Dedifferentiated amniotic fluid mesenchymal stem cell (primary cell): ENCODE data around the gene LRRC42.

Experiments
- DNase-seq: peaks from one replicate; pipeline ENCODE4 v3.0.0-alpha.2; 2016; ENCODE audit errors: extremely low spot score

Gene LRRC42

GRCh38 chr1:53942127-53942957 lies 3.8 kb upstream of the LRRC42 start:
- no peak for DNase-seq

GRCh38 chr1:53943090-53943489 lies 3.1 kb upstream of the LRRC42 start:
- DNase-seq: no peak

GRCh38 chr1:53943490-53944043 lies 2.6 kb upstream of the LRRC42 start:
- DNase-seq: no peak

- DNase-seq: no peak
These were observed 1.5 kb upstream of the LRRC42 start for GRCh38 chr1:53944469-53945182.

GRCh38 chr1:53945183-53945432 lies 1.0 kb upstream of the LRRC42 start:
- DNase-seq: peak; percentile 21

GRCh38 chr1:53945433-53946251 lies 508 bp upstream of the LRRC42 start, which contains the start of gene IFT25:
Gene IFT25 (minus strand): TSS chr1:53945699. CDS start chr1:53940082, 5,617 bp downstream.
- DNase-seq: peak; percentile 94

- no peak for DNase-seq
These were observed 1.2 kb downstream of the LRRC42 start for GRCh38 chr1:53947172-53947907.

- DNase-seq: no peak
These were observed 2.1 kb downstream of the LRRC42 start for GRCh38 chr1:53948291-53948690.

- peak; percentile 28 for DNase-seq
These were observed 3.2 kb downstream of the LRRC42 start for GRCh38 chr1:53949023-53949990.

- DNase-seq: no peak
These were observed 5.5 kb downstream of the LRRC42 start for GRCh38 chr1:53951697-53952096.

GRCh38 chr1:53954128-53954527 lies 8.0 kb downstream of the LRRC42 start:
- DNase-seq: no peak

- no peak for DNase-seq
These were observed 10.4 kb downstream of the LRRC42 start for GRCh38 chr1:53956308-53957168.

- DNase-seq: no peak
These were observed 11.2 kb downstream of the LRRC42 start for GRCh38 chr1:53957194-53957818.

GRCh38 chr1:53959664-53960250 lies 13.6 kb downstream of the LRRC42 start:
- no peak for DNase-seq

GRCh38 chr1:53962395-53962794 lies 16.2 kb downstream of the LRRC42 start:
- DNase-seq: no peak

GRCh38 chr1:53963460-53963859 lies 17.3 kb downstream of the LRRC42 start:
- DNase-seq: no peak

GRCh38 chr1:53964109-53964508 lies 18.0 kb downstream of the LRRC42 start:
- no peak for DNase-seq

GRCh38 chr1:53966794-53967193 lies 20.6 kb downstream of the LRRC42 start:
- no peak for DNase-seq
